ENCODE measurements around the gene TSHZ1. TPM values are rescaled to one million over a fixed set of nuclear protein-coding genes. Genes with fewer than 3 reads are reported as not detected.

The TSHZ1 gene
- total RNA-seq, 2 experiments from 2014 or later, result 23.7 to 25.2 TPM

- no peaks in the 10 kb centered on the region for H3K9me3 Mint-ChIP-seq
- no peak overlapping the region for H3K27ac Mint-ChIP-seq
- POLR2A ChIA-PET, result no interaction called here
- H3K4me1 Mint-ChIP-seq, result peaks cover 3% of the 10 kb centered on the region
- ATAC-seq (ENCODE audit: low read depth), result no peak
- H3K4me3 Mint-ChIP-seq, result no peak overlapping the region
- H3K36me3 Mint-ChIP-seq, result no peaks in the 10 kb centered on the region
- H3K27me3 Mint-ChIP-seq, result no peaks in the 10 kb centered on the region
- no peak for DNase-seq
These were observed 66.4 kb downstream of the TSHZ1 start for GRCh38 chr18:75276818-75277609.

- DNase-seq (no peak), ATAC-seq (ENCODE audit: low read depth) (no peak)
- Mint-ChIP-seq H3K4me3 (no peak overlapping the region), H3K27me3 (no peaks in the 10 kb centered on the region), H3K27ac (no peak overlapping the region), H3K4me1 (peaks cover 3% of the 10 kb centered on the region), H3K36me3 (no peaks in the 10 kb centered on the region), H3K9me3 (no peaks in the 10 kb centered on the region)
- POLR2A ChIA-PET, result no interaction called here
These were observed 67.0 kb downstream of the TSHZ1 start for GRCh38 chr18:75277610-75277928.

- Mint-ChIP-seq H3K27ac (no peak overlapping the region), H3K4me1 (peaks cover 3% of the 10 kb centered on the region), H3K27me3 (no peaks in the 10 kb centered on the region), H3K36me3 (no peaks in the 10 kb centered on the region), H3K9me3 (no peaks in the 10 kb centered on the region), H3K4me3 (no peak overlapping the region)
- POLR2A ChIA-PET, result no interaction called here
- no peak for ATAC-seq (ENCODE audit: low read depth)
- DNase-seq, result no peak
These were observed 68.8 kb downstream of the TSHZ1 start for GRCh38 chr18:75279381-75279780.

GRCh38 chr18:75280427-75281280, 70.1 kb downstream of the TSHZ1 start:
- H3K9me3 Mint-ChIP-seq, result no peaks in the 10 kb centered on the region
- ATAC-seq (ENCODE audit: low read depth), result no peak
- peaks cover 3% of the 10 kb centered on the region for H3K4me1 Mint-ChIP-seq
- H3K36me3 Mint-ChIP-seq, result peaks cover 8% of the 10 kb centered on the region
- no peak overlapping the region for H3K27ac Mint-ChIP-seq
- DNase-seq, result no peak
- no peak overlapping the region for H3K4me3 Mint-ChIP-seq
- H3K27me3 Mint-ChIP-seq, result no peaks in the 10 kb centered on the region
- POLR2A ChIA-PET, result no interaction called here

- Mint-ChIP-seq H3K4me3 (no peak overlapping the region), H3K36me3 (peaks cover 11% of the 10 kb centered on the region), H3K4me1 (no peaks in the 10 kb centered on the region), H3K9me3 (no peaks in the 10 kb centered on the region), H3K27me3 (no peaks in the 10 kb centered on the region), H3K27ac (no peak overlapping the region)
- POLR2A ChIA-PET, result no interaction called here
- no peak for DNase-seq
- ATAC-seq (ENCODE audit: low read depth), result no peak
These were observed 72.1 kb downstream of the TSHZ1 start for GRCh38 chr18:75282746-75283145.

- ATAC-seq (ENCODE audit: low read depth), result no peak
- POLR2A ChIA-PET, result no interaction called here
- Mint-ChIP-seq H3K27ac (no peak overlapping the region), H3K4me3 (no peak overlapping the region), H3K9me3 (no peaks in the 10 kb centered on the region), H3K36me3 (peaks cover 11% of the 10 kb centered on the region), H3K27me3 (no peaks in the 10 kb centered on the region), H3K4me1 (no peaks in the 10 kb centered on the region)
- DNase-seq, result no peak
These were observed 73.1 kb downstream of the TSHZ1 start for GRCh38 chr18:75283731-75284130.

- Mint-ChIP-seq H3K36me3 (peaks cover 11% of the 10 kb centered on the region), H3K4me3 (no peak overlapping the region), H3K27me3 (no peaks in the 10 kb centered on the region), H3K27ac (no peak overlapping the region), H3K9me3 (no peaks in the 10 kb centered on the region), H3K4me1 (no peaks in the 10 kb centered on the region)
- POLR2A ChIA-PET, result no interaction called here
- DNase-seq (no peak), ATAC-seq (ENCODE audit: low read depth) (no peak)
These were observed 74.0 kb downstream of the TSHZ1 start for GRCh38 chr18:75284566-75284965.

GRCh38 chr18:75285876-75286275, 75.3 kb downstream of the TSHZ1 start:
- ATAC-seq (ENCODE audit: low read depth) (no peak), DNase-seq (no peak)
- POLR2A ChIA-PET, result no interaction called here
- Mint-ChIP-seq H3K27me3 (no peaks in the 10 kb centered on the region), H3K4me3 (no peak overlapping the region), H3K9me3 (no peaks in the 10 kb centered on the region), H3K27ac (no peak overlapping the region), H3K36me3 (peaks cover 11% of the 10 kb centered on the region), H3K4me1 (no peaks in the 10 kb centered on the region)

- H3K27ac Mint-ChIP-seq, result no peak overlapping the region
- H3K4me1 Mint-ChIP-seq, result no peaks in the 10 kb centered on the region
- peaks cover 11% of the 10 kb centered on the region for H3K36me3 Mint-ChIP-seq
- H3K27me3 Mint-ChIP-seq, result no peaks in the 10 kb centered on the region
- ATAC-seq (ENCODE audit: low read depth) (no peak), DNase-seq (no peak)
- no peaks in the 10 kb centered on the region for H3K9me3 Mint-ChIP-seq
- no peak overlapping the region for H3K4me3 Mint-ChIP-seq
- POLR2A ChIA-PET, result no interaction called here
These were observed 76.4 kb downstream of the TSHZ1 start for GRCh38 chr18:75287006-75287405.

- Mint-ChIP-seq H3K27ac (no peak overlapping the region), H3K4me1 (no peaks in the 10 kb centered on the region), H3K9me3 (no peaks in the 10 kb centered on the region), H3K4me3 (no peak overlapping the region), H3K27me3 (no peaks in the 10 kb centered on the region), H3K36me3 (peaks cover 11% of the 10 kb centered on the region)
- POLR2A ChIA-PET, result no interaction called here
- ATAC-seq (ENCODE audit: low read depth), result no peak
- DNase-seq, result no peak
These were observed 77.1 kb downstream of the TSHZ1 start for GRCh38 chr18:75287700-75288099.

- Mint-ChIP-seq H3K27me3 (no peaks in the 10 kb centered on the region), H3K36me3 (peaks cover 11% of the 10 kb centered on the region), H3K4me3 (no peak overlapping the region), H3K4me1 (no peaks in the 10 kb centered on the region), H3K27ac (no peak overlapping the region), H3K9me3 (no peaks in the 10 kb centered on the region)
- ATAC-seq (ENCODE audit: low read depth), result no peak
- POLR2A ChIA-PET, result no interaction called here
- no peak for DNase-seq
These were observed 79.2 kb downstream of the TSHZ1 start for GRCh38 chr18:75289761-75290160.

- no peak overlapping the region for H3K27ac Mint-ChIP-seq
- ATAC-seq (ENCODE audit: low read depth) (no peak), DNase-seq (no peak)
- no peaks in the 10 kb centered on the region for H3K27me3 Mint-ChIP-seq
- H3K4me3 Mint-ChIP-seq, result no peak overlapping the region
- POLR2A ChIA-PET, result no interaction called here
- peaks cover 3% of the 10 kb centered on the region for H3K36me3 Mint-ChIP-seq
- no peaks in the 10 kb centered on the region for H3K4me1 Mint-ChIP-seq
- H3K9me3 Mint-ChIP-seq, result no peaks in the 10 kb centered on the region
These were observed 80.3 kb downstream of the TSHZ1 start for GRCh38 chr18:75290737-75291358.

GRCh38 chr18:75291460-75291859, 80.9 kb downstream of the TSHZ1 start:
- Mint-ChIP-seq H3K4me1 (no peaks in the 10 kb centered on the region), H3K4me3 (no peak overlapping the region), H3K36me3 (peaks cover 3% of the 10 kb centered on the region), H3K27me3 (no peaks in the 10 kb centered on the region), H3K9me3 (no peaks in the 10 kb centered on the region), H3K27ac (no peak overlapping the region)
- ATAC-seq (ENCODE audit: low read depth) (no peak), DNase-seq (no peak)
- POLR2A ChIA-PET, result no interaction called here

- Mint-ChIP-seq H3K36me3 (no peaks in the 10 kb centered on the region), H3K27me3 (no peaks in the 10 kb centered on the region), H3K4me3 (no peak overlapping the region), H3K9me3 (no peaks in the 10 kb centered on the region), H3K4me1 (no peaks in the 10 kb centered on the region), H3K27ac (no peak overlapping the region)
- POLR2A ChIA-PET, result no interaction called here
- DNase-seq, result no peak
- ATAC-seq (ENCODE audit: low read depth), result no peak
These were observed 83.0 kb downstream of the TSHZ1 start for GRCh38 chr18:75293591-75293990.
